Mesangial cell (primary cell): ENCODE measurements around the gene BARX1. TPM values are rescaled to one million over a fixed set of nuclear protein-coding genes. Genes with fewer than 3 reads are reported as not detected.

Experiments
- total RNA-seq: library from RNA; depleted of rRNA; stranded (reverse); fragments of >200 nt; gene quantifications from 2 replicates; pipeline ENCODE4 v1.2.3, GENCODE V29; 2015

Gene BARX1, protein sequence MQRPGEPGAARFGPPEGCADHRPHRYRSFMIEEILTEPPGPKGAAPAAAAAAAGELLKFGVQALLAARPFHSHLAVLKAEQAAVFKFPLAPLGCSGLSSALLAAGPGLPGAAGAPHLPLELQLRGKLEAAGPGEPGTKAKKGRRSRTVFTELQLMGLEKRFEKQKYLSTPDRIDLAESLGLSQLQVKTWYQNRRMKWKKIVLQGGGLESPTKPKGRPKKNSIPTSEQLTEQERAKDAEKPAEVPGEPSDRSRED
- not detected in 2 replicates for total RNA-seq

DNA sequence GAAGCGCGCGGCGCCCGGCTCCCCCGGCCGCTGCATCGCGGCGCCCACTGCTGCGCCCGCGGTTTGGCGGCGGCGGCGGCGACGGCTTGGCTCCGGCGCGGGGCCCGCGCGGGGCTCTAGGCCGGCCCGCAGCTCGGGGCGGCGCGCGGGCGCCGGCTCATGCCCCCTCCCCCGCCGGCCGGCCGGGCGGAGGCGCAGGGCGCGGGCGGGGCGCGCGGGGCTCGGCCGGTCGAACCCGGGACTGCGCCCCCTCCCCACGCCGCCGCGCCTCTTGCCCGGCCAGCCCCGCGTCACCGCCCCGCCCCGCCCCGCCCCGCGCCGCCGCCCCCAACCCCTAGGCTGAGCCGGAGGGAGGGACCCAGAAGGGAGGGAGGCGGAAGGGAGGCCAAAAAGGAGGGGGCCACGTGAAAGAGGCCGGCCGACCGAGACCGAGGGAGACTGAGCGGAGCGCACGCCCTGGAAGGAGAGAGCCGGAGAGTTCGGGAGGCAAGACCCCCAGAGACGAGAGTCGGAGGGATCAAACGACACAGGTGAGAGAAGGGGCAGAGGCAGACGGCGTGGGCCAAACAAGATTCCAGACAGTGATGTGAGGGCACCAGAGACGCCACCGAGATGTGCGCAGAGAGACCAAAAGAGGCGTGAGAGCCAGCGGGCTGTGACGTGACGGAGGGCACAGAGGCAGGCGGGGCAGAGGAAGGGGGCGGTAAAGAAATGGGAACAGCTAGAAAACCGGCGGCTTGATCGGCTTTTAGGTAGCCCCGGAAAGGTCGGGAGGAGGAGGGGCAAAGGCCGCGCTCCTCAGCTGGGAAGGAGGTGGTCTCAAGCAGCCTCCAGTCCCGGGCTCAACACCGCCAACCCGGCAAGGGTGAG is at the start of gene BARX1:
Gene BARX1, minus strand, starts transcription at position 245 of the 870 bp plus-strand sequence. Its CDS starts 209 bp downstream, at position 36.

Other genes with a start within 250 kb of the BARX1 start
- gene PTPDC1, start 129.1 kb upstream of the BARX1 start, total RNA-seq = 6.5 and 7.9 TPM in 2 replicates